ENCODE measurements around the gene MON2. TPM values are rescaled to one million over a fixed set of nuclear protein-coding genes. Genes with fewer than 3 reads are reported as not detected.

Gene MON2
- total RNA-seq, 1 experiment from 2014 or later, result 32.8 TPM

- Histone ChIP-seq H3K9me3 (ENCODE audit: insufficient read depth, low read depth) (no peaks in the 10 kb centered on the region), H4K20me1 (ENCODE audit: insufficient read depth) (no peaks in the 10 kb centered on the region)
- CTCF ChIA-PET, result interaction anchor here (0.6 kb wide), 2 partner anchors 51 to 165 kb away, joined by 3 read pairs; no protein-coding TSS in a partner anchor
Observed at GRCh38 chr12:62605981-62606380, 139.4 kb downstream of the MON2 start.

GRCh38 chr12:62606654-62607053 lies 140.0 kb downstream of the MON2 start:
- intact Hi-C loops (cut with micrococcal nuclease; ENCODE audit: unreplicated experiment), result loop anchor here (10.0 kb wide), 1 partner anchor 328 kb away; the partner anchor contains the start of gene PPM1H
- Histone ChIP-seq H3K9me3 (ENCODE audit: insufficient read depth, low read depth) (no peaks in the 10 kb centered on the region), H2AFZ (no peak overlapping the region), H3K4me1 (replicated peaks; ENCODE audit: insufficient read depth) (peaks cover 23% of the 10 kb centered on the region), H3K36me3 (ENCODE audit: low read depth) (no peaks in the 10 kb centered on the region), H3K4me3 (no peak overlapping the region), H3K27me3 (ENCODE audit: insufficient read depth, low read depth) (no peaks in the 10 kb centered on the region), H4K20me1 (ENCODE audit: insufficient read depth) (no peaks in the 10 kb centered on the region), H3K27ac (0 out of 2 replicates have a peak overlapping the region, but pooled peaks have one; percentile 1), H3F3A (ENCODE audit: insufficient read depth, low read depth) (peaks cover 17% of the 10 kb centered on the region), H3K79me2 (ENCODE audit: low read depth) (peaks cover 57% of the 10 kb centered on the region), H3K4me2 (peak overlapping the region; percentile 81; the same call in 1 of the 2 replicates), H3K9me2 (ENCODE audit: insufficient read depth) (no peaks in the 10 kb centered on the region)
- no TSS peak for BruUV-seq (replicated peaks)
- DNase-seq, result no peak
- ChIA-PET POLR2A (ENCODE audit: unreplicated experiment) (no interaction called here), CTCF (interaction anchor here (0.6 kb wide), 2 partner anchors 164 to 187 kb away, joined by 3 read pairs; no protein-coding TSS in a partner anchor)
- TF ChIP-seq CTCF (conservative IDR thresholded peaks at IDR 0.05) (no peak), EZH2 (IDR thresholded peaks at IDR 0.05; ENCODE audit: low read depth) (no peak)

More at GRCh38 chr12:62605981-62606380, 139.4 kb downstream of the MON2 start:
- Histone ChIP-seq H3K27ac (0 out of 2 replicates have a peak overlapping the region, but pooled peaks have one; percentile 1), H3F3A (ENCODE audit: insufficient read depth, low read depth) (peaks cover 19% of the 10 kb centered on the region), H3K36me3 (ENCODE audit: low read depth) (no peaks in the 10 kb centered on the region), H2AFZ (no peak overlapping the region), H3K4me3 (peak overlapping the region; percentile 92; the same call in 1 of the 2 replicates), H3K27me3 (ENCODE audit: insufficient read depth, low read depth) (no peaks in the 10 kb centered on the region), H3K79me2 (ENCODE audit: low read depth) (peaks cover 57% of the 10 kb centered on the region), H3K4me1 (replicated peaks; ENCODE audit: insufficient read depth) (peaks cover 30% of the 10 kb centered on the region), H3K9me2 (ENCODE audit: insufficient read depth) (no peaks in the 10 kb centered on the region), H3K4me2 (peak overlapping the region; percentile 81)
- POLR2A ChIA-PET (ENCODE audit: unreplicated experiment), result interaction anchor here (0.6 kb wide), 1 partner anchor 156 kb away, joined by 6 read pairs; no protein-coding TSS in a partner anchor
- no TSS peak for BruUV-seq (replicated peaks)
- intact Hi-C loops (cut with micrococcal nuclease; ENCODE audit: unreplicated experiment), result loop anchor here (2.0 to 10.0 kb wide), 2 partner anchors 25 to 329 kb away; partner anchors contain the start of gene PPM1H
- TF ChIP-seq EZH2 (IDR thresholded peaks at IDR 0.05; ENCODE audit: low read depth), result no peak
- TF ChIP-seq CTCF (conservative IDR thresholded peaks at IDR 0.05), result no peak
- no peak for DNase-seq

GRCh38 chr12:62613081-62613480 lies 146.5 kb downstream of the MON2 start:
- CTCF ChIA-PET, result no interaction called here
- H3K9me2 ChIP-seq (ENCODE audit: insufficient read depth), result no peaks in the 10 kb centered on the region

More at GRCh38 chr12:62613081-62613480, 146.5 kb downstream of the MON2 start:
- no peaks in the 10 kb centered on the region for H3K4me1 ChIP-seq (replicated peaks; ENCODE audit: insufficient read depth)
- BruUV-seq (replicated peaks), result no TSS peak
- peaks cover 24% of the 10 kb centered on the region for H3F3A ChIP-seq (ENCODE audit: insufficient read depth, low read depth)
- POLR2A ChIA-PET (ENCODE audit: unreplicated experiment), result interaction anchor here (0.5 kb wide), 1 partner anchor 23 kb away, joined by 5 read pairs; no protein-coding TSS in a partner anchor
- no peak overlapping the region for H3K27ac ChIP-seq
- H3K4me3 ChIP-seq, result no peak overlapping the region
- no peak overlapping the region for H2AFZ ChIP-seq
- no peaks in the 10 kb centered on the region for H3K9me3 ChIP-seq (ENCODE audit: insufficient read depth, low read depth)
- TF ChIP-seq EZH2 (IDR thresholded peaks at IDR 0.05; ENCODE audit: low read depth) (no peak), CTCF (conservative IDR thresholded peaks at IDR 0.05) (no peak)
- DNase-seq, result no peak
- H3K36me3 ChIP-seq (ENCODE audit: low read depth), result no peaks in the 10 kb centered on the region
- intact Hi-C loops (cut with micrococcal nuclease; ENCODE audit: unreplicated experiment), result no loop called here
- H3K27me3 ChIP-seq (ENCODE audit: insufficient read depth, low read depth), result no peaks in the 10 kb centered on the region
- H3K4me2 ChIP-seq, result no peak overlapping the region
- peaks cover 9% of the 10 kb centered on the region for H3K79me2 ChIP-seq (ENCODE audit: low read depth)
- H4K20me1 ChIP-seq (ENCODE audit: insufficient read depth), result no peaks in the 10 kb centered on the region
